Uterus (tissue), 4 donors: Measurements from ENCODE around the gene ESPN. TPM values are rescaled to one million over a fixed set of nuclear protein-coding genes. Genes with fewer than 3 reads are reported as not detected.
"Not testable (repeated sequence)": the region's sequence is repeated elsewhere in the genome, so short reads cannot be mapped to it uniquely, and the experiment has no call there.

Experiments
- DNase-seq, 2 donors: peaks; one replicate each; pipeline ENCODE4 v3.0.0-alpha.2; 2019 to 2020
- H3K27ac ChIP-seq, 2 donors: fragments of 200-600 bp; sonication (generic); 1 replicate in 1 of 2; 2 replicates in 1 of 2; pipeline ENCODE4 v1.5.1; 2016 to 2018
- H3K27me3 ChIP-seq, 2 donors: fragments of 200-600 bp; sonication (generic); one replicate each; pipeline ENCODE4 v1.5.1; 2018 to 2019; ENCODE audit warnings: control low read depth in 1 of 2
- H3K36me3 ChIP-seq, 2 donors: fragments of 200-600 bp; sonication (generic); one replicate each; pipeline ENCODE4 v1.5.1; 2019; ENCODE audit warnings: control low read depth in 1 of 2
- H3K4me1 ChIP-seq, 2 donors: fragments of 200-600 bp; sonication (generic); one replicate each; pipeline ENCODE4 v1.5.1; 2018 to 2019; ENCODE audit warnings: control low read depth in 1 of 2
- H3K4me3 ChIP-seq, 2 donors: fragments of 200-600 bp; sonication (generic); 1 replicate in 1 of 2; 2 replicates in 1 of 2; pipeline ENCODE4 v1.5.1; 2018 to 2019; ENCODE audit warnings: mild to moderate bottlenecking in 1 of 2
- H3K9me3 ChIP-seq, 2 donors: fragments of 200-600 bp; sonication (generic); one replicate each; pipeline ENCODE4 v1.5.1; 2019; ENCODE audit warnings: control low read depth in 1 of 2
- CTCF ChIP-seq, 4 experiments: fragments of 200-600 bp in 2 of 4; fragments of 450-650 bp in 2 of 4; sonication (generic) in 2 of 4; IDR thresholded peaks; one replicate each; pipeline ENCODE4 v1.5.1; 2016 to 2019; ENCODE audit warnings: antibody characterized with exemption in 4 of 4, mild to moderate bottlenecking in 2 of 4, moderate library complexity in 1 of 4
- POLR2A ChIP-seq, 2 donors: fragments of 450-650 bp; IDR thresholded peaks; one replicate each; pipeline ENCODE4 v1.6.1; 2016; ENCODE audit warnings: antibody characterized with exemption in 2 of 2, mild to moderate bottlenecking in 1 of 2, moderate library complexity in 1 of 2
- intact Hi-C: fragments of 100-400 bp; cut with DNase I; formaldehyde crosslinking; loops from one replicate; pipeline ENCODE4 v1.15.1; 2023; ENCODE audit warnings: low total_unique reads
- total RNA-seq, 4 donors: library from RNA; depleted of rRNA in 3 of 4; stranded (reverse); fragments of >200 nt in 3 of 4; gene quantifications; one replicate each; pipeline versions ENCODE4 v1.1.0 to v1.2.4, GENCODE V29; 2014 to 2023
- donor health status: DM: yes; HTN: yes; CAD: no.

The ESPN gene
- total RNA-seq, 4 donors from 2014 or later = 0.58 to 2.5 TPM; not detected in 2

GRCh38 chr1:6435129-6435528 lies 10.6 kb downstream of the ESPN start:
- Histone ChIP-seq H3K36me3 (no peaks in the 10 kb centered on the region), H3K27me3 (peaks cover 0 to 6% of the 10 kb centered on the region in 2 donors), H3K4me3 (no peak overlapping the region), H3K27ac (no peak overlapping the region), H3K9me3 (no peaks in the 10 kb centered on the region), H3K4me1 (no peaks in the 10 kb centered on the region)
- no peak for DNase-seq
- no peak for TF ChIP-seq CTCF (IDR thresholded peaks at IDR 0.05)
- no peak for TF ChIP-seq POLR2A (IDR thresholded peaks at IDR 0.05)
- intact Hi-C loops = loop anchor here (5.0 kb wide), 1 partner anchor 188 kb away; no protein-coding TSS in a partner anchor

- TF ChIP-seq CTCF (IDR thresholded peaks at IDR 0.05) = no peak
- no peak for TF ChIP-seq POLR2A (IDR thresholded peaks at IDR 0.05)
These were observed 11.0 kb downstream of the ESPN start for GRCh38 chr1:6435547-6435946.

GRCh38 chr1:6436277-6436676 lies 11.7 kb downstream of the ESPN start:
- H3K9me3 ChIP-seq, H3K4me3 ChIP-seq, DNase-seq, H3K4me1 ChIP-seq, H3K36me3 ChIP-seq, H3K27ac ChIP-seq: not testable (repeated sequence)
- intact Hi-C loops = loop anchor here (5.0 kb wide), 1 partner anchor 189 kb away; no protein-coding TSS in a partner anchor
- peaks cover 0 to 12% of the 10 kb centered on the region in 2 donors for H3K27me3 ChIP-seq

More at GRCh38 chr1:6435547-6435946, 11.0 kb downstream of the ESPN start:
- intact Hi-C loops = loop anchor here (5.0 kb wide), 1 partner anchor 188 kb away; no protein-coding TSS in a partner anchor
- no peaks in the 10 kb centered on the region for H3K9me3 ChIP-seq
- no peak for DNase-seq
- peaks cover 0 to 8% of the 10 kb centered on the region in 2 donors for H3K27me3 ChIP-seq
- H3K4me3 ChIP-seq = no peak overlapping the region
- H3K4me1 ChIP-seq = no peaks in the 10 kb centered on the region
- H3K36me3 ChIP-seq = no peaks in the 10 kb centered on the region
- H3K27ac ChIP-seq = no peak overlapping the region

GRCh38 chr1:6437012-6437700 lies 12.6 kb downstream of the ESPN start:
- not testable (repeated sequence) for DNase-seq, H3K4me1 ChIP-seq, H3K4me3 ChIP-seq, H3K9me3 ChIP-seq, H3K36me3 ChIP-seq, H3K27ac ChIP-seq
- peaks cover 0 to 14% of the 10 kb centered on the region in 2 donors for H3K27me3 ChIP-seq
- intact Hi-C loops = loop anchor here (5.0 kb wide), 1 partner anchor 190 kb away; no protein-coding TSS in a partner anchor

- no peaks in the 10 kb centered on the region for H3K9me3 ChIP-seq
- H3K27ac ChIP-seq = no peak overlapping the region
- DNase-seq = peak; percentile 54 to 57
- no peak overlapping the region for H3K4me3 ChIP-seq
- no peaks in the 10 kb centered on the region for H3K4me1 ChIP-seq
- intact Hi-C loops = loop anchor here (5.0 kb wide), 1 partner anchor 191 kb away; no protein-coding TSS in a partner anchor
- H3K27me3 ChIP-seq = peaks cover 0 to 14% of the 10 kb centered on the region in 2 donors
- TF ChIP-seq POLR2A (IDR thresholded peaks at IDR 0.05) = no peak
- TF ChIP-seq CTCF (IDR thresholded peaks at IDR 0.05) = peak; percentile 75 to 90 (median 83)
- no peaks in the 10 kb centered on the region for H3K36me3 ChIP-seq
These were observed 13.5 kb downstream of the ESPN start for GRCh38 chr1:6438047-6438525.
